Measurements from ENCODE around the gene FRK. TPM values are rescaled to one million over a fixed set of nuclear protein-coding genes. Genes with fewer than 3 reads are reported as not detected.

The FRK gene
- total RNA-seq, result 10 to 100 TPM in 1 of 2 donors, 1 to 10 TPM in 1; 8.5 to 16.1 TPM
- polyA plus RNA-seq (ENCODE audit: insufficient read length in 6 of 6), result 1 to 10 TPM; 3.1 to 4.8 (median 4.1) TPM
- long read RNA-seq, donor 1, full-length matches to known transcripts, result 2 of 2 reads
- long read RNA-seq, donor 1, partial matches to known transcripts, result 0 of 2 reads
- long read RNA-seq, donor 1, other reads (novel, unspliced or antisense), result 0 of 2 reads
- long read RNA-seq, donor 2, result 0 reads
- long read RNA-seq, donor 3, result 0 reads
- long read RNA-seq, donor 4, partial matches to known transcripts, result 1 of 4 reads
- long read RNA-seq, donor 4, other reads (novel, unspliced or antisense), result 3 of 4 reads
- long read RNA-seq, donor 5, result 0 reads
- long read RNA-seq, donor 6, result 0 reads
- long read RNA-seq, donor 7, result 0 reads
- long read RNA-seq, donor 8, result 0 reads
- long read RNA-seq, donor 9, result 0 reads
- long read RNA-seq, donor 10, result 0 reads
- long read RNA-seq, donor 11, result 0 reads
- long read RNA-seq, donor 12, result 0 reads

- Histone ChIP-seq H3K27me3 (no peaks in the 10 kb centered on the region), H3K36me3 (no peaks in the 10 kb centered on the region), H3K4me3 (peak within 1 kb of the TSS; percentile 38), H3K9me3 (no peaks in the 10 kb centered on the region), H3K4me1 (no peaks in the 10 kb centered on the region), H3K27ac (peak within 1 kb of the TSS; percentile 75 to 90)
- DNase-seq, result peak in 3 of 4 donors; percentile 48 to 70 (median 50)
- peak; percentile 86 for ATAC-seq
- intact Hi-C loops (cut with DNase I), result no loop called here
- peak in 1 of 2 donors; percentile 34 for TF ChIP-seq CTCF (IDR thresholded peaks at IDR 0.05)
Observed at GRCh38 chr6:116060572-116061283, at the start of gene FRK. FRK (minus strand) TSS chr6:116060891; CDS start chr6:116060311, 580 bp downstream.

- no peaks in the 10 kb centered on the region for H3K9me3 ChIP-seq
- DNase-seq, result no peak
- intact Hi-C loops (cut with DNase I), result no loop called here
- peaks cover 0 to 46% of the 10 kb centered on the region in 2 donors for H3K36me3 ChIP-seq
- no peak for ATAC-seq
- peaks cover 10 to 26% of the 10 kb centered on the region in 2 donors for H3K4me1 ChIP-seq
- no peak for TF ChIP-seq CTCF (IDR thresholded peaks at IDR 0.05)
- H3K27me3 ChIP-seq, result no peaks in the 10 kb centered on the region
- no peak overlapping the region for H3K27ac ChIP-seq
- H3K4me3 ChIP-seq, result no peak overlapping the region
Observed at GRCh38 chr6:116108836-116109235, 48.1 kb upstream of the FRK start.

GRCh38 chr6:116106146-116106545, 45.5 kb upstream of the FRK start:
- no peak for TF ChIP-seq CTCF (IDR thresholded peaks at IDR 0.05)
- Histone ChIP-seq H3K9me3 (no peaks in the 10 kb centered on the region), H3K4me3 (no peak overlapping the region), H3K4me1 (peaks cover 18 to 52% of the 10 kb centered on the region in 2 donors), H3K27me3 (no peaks in the 10 kb centered on the region), H3K36me3 (peaks cover 0 to 31% of the 10 kb centered on the region in 2 donors), H3K27ac (peak overlapping the region in 1 of 2 donors; percentile 37)
- intact Hi-C loops (cut with DNase I), result no loop called here
- ATAC-seq, result no peak
- DNase-seq, result no peak

GRCh38 chr6:116105247-116105646, 44.6 kb upstream of the FRK start:
- Histone ChIP-seq H3K4me1 (peaks cover 18 to 54% of the 10 kb centered on the region in 2 donors), H3K36me3 (peaks cover 0 to 22% of the 10 kb centered on the region in 2 donors), H3K4me3 (no peak overlapping the region), H3K27me3 (no peaks in the 10 kb centered on the region), H3K27ac (no peak overlapping the region), H3K9me3 (no peaks in the 10 kb centered on the region)
- intact Hi-C loops (cut with DNase I), result no loop called here
- DNase-seq (no peak), ATAC-seq (no peak)
- TF ChIP-seq CTCF (IDR thresholded peaks at IDR 0.05), result no peak

GRCh38 chr6:116104636-116105035, 43.9 kb upstream of the FRK start:
- H3K4me1 ChIP-seq, result peaks cover 18 to 60% of the 10 kb centered on the region in 2 donors

More at GRCh38 chr6:116104636-116105035, 43.9 kb upstream of the FRK start:
- Histone ChIP-seq H3K4me3 (no peak overlapping the region), H3K27ac (no peak overlapping the region), H3K9me3 (no peaks in the 10 kb centered on the region), H3K27me3 (no peaks in the 10 kb centered on the region), H3K36me3 (peaks cover 0 to 16% of the 10 kb centered on the region in 2 donors)
- ATAC-seq (no peak), DNase-seq (no peak)
- intact Hi-C loops (cut with DNase I), result no loop called here
- no peak for TF ChIP-seq CTCF (IDR thresholded peaks at IDR 0.05)

Data from left lung (tissue), 14 donors.